Naive thymus-derived CD4-positive, alpha-beta T cell (primary cell): ENCODE data around the gene APCDD1L. TPM values are rescaled to one million over a fixed set of nuclear protein-coding genes. Genes with fewer than 3 reads are reported as not detected.
A peak's percentile ranks its signal among the peaks of the same experiment; 100 is the strongest.
"Not testable (repeated sequence)": the region's sequence is repeated elsewhere in the genome, so short reads cannot be mapped to it uniquely, and the experiment has no call there.

Source experiments
- ATAC-seq: fragments of 150-1000 bp; cut with Tn5 transposase; 2 replicates; pipeline ENCODE4 v1.10.0; 2021; ENCODE audit warnings: mild to moderate bottlenecking, moderate library complexity
- CTCF ChIA-PET: fragments of 350-600 bp; sonication (Branson Sonifier 250); formaldehyde crosslinking; loops from one replicate; lab custom pipeline; 2021; ENCODE audit warnings: antibody characterized with exemption; lab: Charles Lee
- POLR2A ChIA-PET: fragments of 350-600 bp; sonication (Branson Sonifier 250); formaldehyde crosslinking; loops from one replicate; lab custom pipeline; 2021; ENCODE audit warnings: antibody characterized with exemption, inconsistent platforms; lab: Charles Lee
- DNase-seq, 9 donors: peaks; one replicate each; pipeline versions ENCODE4 v3.0.0 to v3.0.0-alpha.2; 2020 to 2022; ENCODE audit warnings: mixed read lengths in 1 of 9
- H3K27ac ChIP-seq: one replicate; pipeline ENCODE4 v1.7.0; 2013; ENCODE audit warnings: mild to moderate bottlenecking, low read depth, low read length, moderate library complexity
- H3K27me3 ChIP-seq, 2 donors: one replicate each; pipeline ENCODE4 v1.7.0; 2013; ENCODE audit warnings: low read length in 2 of 2, mild to moderate bottlenecking in 2 of 2, moderate library complexity in 2 of 2; ENCODE audit not compliant: control insufficient read depth in 2 of 2, insufficient read depth in 2 of 2
- H3K36me3 ChIP-seq, 3 experiments: 1 replicate in 2 of 3; 2 replicates in 1 of 3; pipeline ENCODE4 v1.7.0; 2013; ENCODE audit warnings: low read length in 3 of 3, mild to moderate bottlenecking in 3 of 3, moderate library complexity in 1 of 3; ENCODE audit not compliant: insufficient read depth in 3 of 3, control insufficient read depth in 2 of 3
- H3K4me1 ChIP-seq, 2 donors: one replicate each; pipeline ENCODE4 v1.7.0; 2013; ENCODE audit warnings: low read length in 2 of 2, mild to moderate bottlenecking in 2 of 2, moderate library complexity in 1 of 2; ENCODE audit not compliant: control insufficient read depth in 2 of 2, insufficient read depth in 2 of 2
- H3K4me3 ChIP-seq: 2 replicates; pipeline ENCODE4 v1.7.0; 2013; ENCODE audit warnings: mild to moderate bottlenecking, low read length
- H3K9me3 ChIP-seq, 3 experiments: 1 replicate in 2 of 3; 2 replicates in 1 of 3; pipeline ENCODE4 v1.7.0; 2013; ENCODE audit warnings: low read length in 3 of 3; ENCODE audit not compliant: control insufficient read depth in 2 of 3
- H3K27ac Mint-ChIP-seq, 9 donors: one replicate each; pipeline ENCODE4 v1.8.0; 2020 to 2022; ENCODE audit warnings: mixed read lengths in 9 of 9, mild to moderate bottlenecking in 8 of 9, moderate library complexity in 5 of 9, inconsistent platforms in 2 of 9
- H3K27me3 Mint-ChIP-seq, 5 donors: one replicate each; pipeline ENCODE4 v1.8.0; 2021 to 2022; ENCODE audit warnings: mixed read lengths in 5 of 5, mild to moderate bottlenecking in 1 of 5
- H3K36me3 Mint-ChIP-seq, 5 donors: one replicate each; pipeline ENCODE4 v1.8.0; 2020 to 2022; ENCODE audit warnings: mixed read lengths in 5 of 5, mild to moderate bottlenecking in 3 of 5, inconsistent platforms in 1 of 5
- H3K4me1 Mint-ChIP-seq, 7 donors: one replicate each; pipeline ENCODE4 v1.8.0; 2020 to 2022; ENCODE audit warnings: mixed read lengths in 7 of 7, mild to moderate bottlenecking in 3 of 7, inconsistent platforms in 1 of 7
- H3K4me3 Mint-ChIP-seq, 10 donors: one replicate each; pipeline ENCODE4 v1.8.0; 2020 to 2022; ENCODE audit warnings: mild to moderate bottlenecking in 10 of 10, mixed read lengths in 10 of 10, moderate library complexity in 6 of 10, inconsistent platforms in 2 of 10
- H3K9me3 Mint-ChIP-seq, 11 donors: one replicate each; pipeline ENCODE4 v1.8.0; 2020 to 2022; ENCODE audit warnings: mixed read lengths in 11 of 11, mild to moderate bottlenecking in 4 of 11, inconsistent platforms in 1 of 11, moderate library complexity in 1 of 11
- intact Hi-C, 2 donors: fragments of 100-400 bp; cut with micrococcal nuclease; formaldehyde crosslinking; loops; one replicate each; pipeline ENCODE4 v1.15.1; 2023
- polyA plus RNA-seq, 2 donors: library from polyadenylated mRNA; unstranded; fragments of 300-500 nt; fragmentation: Illumina TruSeq; gene quantifications; one replicate each; pipeline ENCODE4 v1.2.3, GENCODE V29; 2021
- total RNA-seq, 6 experiments: library from RNA in 5 of 6; stranded (reverse) in 5 of 6; gene quantifications; 1 replicate in 5 of 6; 2 replicates in 1 of 6; pipeline ENCODE4 v1.2.3 and lab custom pipeline; 2021 to 2026

The APCDD1L gene
- total and polyA plus RNA-seq, 7 experiments from 2014 or later, result 0.09 to 0.18 TPM; not detected in 5

- H3K9me3 Mint-ChIP-seq, intact Hi-C loops, H3K4me3 ChIP-seq, H3K27me3 Mint-ChIP-seq, CTCF ChIA-PET, ATAC-seq, DNase-seq, H3K9me3 ChIP-seq, H3K27me3 ChIP-seq, H3K27ac ChIP-seq, POLR2A ChIA-PET: not testable (repeated sequence)
- Mint-ChIP-seq H3K36me3 (peaks cover 6 to 31% (median 29%) of the 10 kb centered on the region in 5 donors), H3K4me1 (peaks cover 21 to 65% (median 46%) of the 10 kb centered on the region in 7 donors), H3K27ac (peak overlapping the region in 5 of 9 donors; percentile 2 to 80 (median 73)), H3K4me3 (peak overlapping the region in 3 of 10 donors; percentile 12 to 48 (median 33))
- H3K36me3 ChIP-seq, result peaks cover 0 to 13% (median 5%) of the 10 kb centered on the region in 3 experiments
- H3K4me1 ChIP-seq, result peaks cover 12 to 19% of the 10 kb centered on the region in 2 donors
Observed at GRCh38 chr20:58414786-58415185, 100.4 kb downstream of the APCDD1L start.

GRCh38 chr20:58414216-58414615 is 101.0 kb downstream of the APCDD1L start:
- H3K27ac ChIP-seq, CTCF ChIA-PET, H3K27me3 Mint-ChIP-seq, H3K4me3 ChIP-seq, ATAC-seq, H3K9me3 ChIP-seq, H3K9me3 Mint-ChIP-seq, H3K27me3 ChIP-seq, H3K36me3 ChIP-seq, POLR2A ChIA-PET, intact Hi-C loops, DNase-seq, H3K4me3 Mint-ChIP-seq, H3K27ac Mint-ChIP-seq: not testable (repeated sequence)
- H3K4me1 ChIP-seq, result peaks cover 18 to 23% of the 10 kb centered on the region in 2 donors
- H3K4me1 Mint-ChIP-seq, result peaks cover 25 to 65% (median 50%) of the 10 kb centered on the region in 7 donors
- H3K36me3 Mint-ChIP-seq, result peaks cover under 1 to 25% (median 23%) of the 10 kb centered on the region in 5 donors

Other genes with a start within 250 kb of the APCDD1L start
- 10 to 100 TPM; 17.3 to 24.7 (median 17.8) TPM for gene RAB22A, start 205.7 kb downstream of the APCDD1L start, total RNA-seq
- 10 to 100 TPM; 10.4 to 12.2 TPM for gene RAB22A, start 205.7 kb downstream of the APCDD1L start, polyA plus RNA-seq
- gene VAPB, start 126.2 kb downstream of the APCDD1L start, total RNA-seq, result 10 to 100 TPM; 23.0 to 37.0 (median 27.6) TPM
- gene VAPB, start 126.2 kb downstream of the APCDD1L start, polyA plus RNA-seq, result 10 to 100 TPM; 21.9 to 24.3 TPM
- 100 to 1,000 TPM; 173 to 225 (median 189) TPM for gene STX16, start 135.9 kb upstream of the APCDD1L start, total RNA-seq
- 10 to 100 TPM; 32.0 to 37.2 TPM for gene STX16, start 135.9 kb upstream of the APCDD1L start, polyA plus RNA-seq
- gene NPEPL1, start 177.4 kb upstream of the APCDD1L start, total RNA-seq, result 10 to 100 TPM; 32.8 to 76.2 (median 50.5) TPM
- gene NPEPL1, start 177.4 kb upstream of the APCDD1L start, polyA plus RNA-seq, result 1 to 10 TPM; 6.2 to 6.9 TPM